DMS153 treated with DMSO at 0.1 percent for 48 hours (cell line): Measurements from ENCODE around the gene TULP1.
"Not testable (repeated sequence)": the region's sequence is repeated elsewhere in the genome, so short reads cannot be mapped to it uniquely, and the experiment has no call there.

Experiments used
- DNase-seq: peaks from one replicate; lab custom pipeline; 2025; ENCODE audit not compliant: unreplicated experiment; lab: John Stamatoyannopoulos, UW

Gene TULP1

GRCh38 chr6:35522151-35522550 is 9.5 kb upstream of the TULP1 start:
- no peak for DNase-seq

- DNase-seq, result no peak
Observed at GRCh38 chr6:35521235-35521634, 8.5 kb upstream of the TULP1 start.

GRCh38 chr6:35519313-35520015 is 6.8 kb upstream of the TULP1 start:
- no peak for DNase-seq

GRCh38 chr6:35518566-35519312 is 6.0 kb upstream of the TULP1 start:
- no peak for DNase-seq

GRCh38 chr6:35517978-35518377 is 5.3 kb upstream of the TULP1 start:
- DNase-seq, result not testable (repeated sequence)

- DNase-seq, result no peak
Observed at GRCh38 chr6:35516712-35517111, 4.0 kb upstream of the TULP1 start.

GRCh38 chr6:35515939-35516338 is 3.2 kb upstream of the TULP1 start:
- not testable (repeated sequence) for DNase-seq

GRCh38 chr6:35514587-35514986 is 1.9 kb upstream of the TULP1 start:
- DNase-seq, result no peak

GRCh38 chr6:35512006-35512405 is 690 bp downstream of the TULP1 start:
- no peak for DNase-seq

- DNase-seq, result no peak
Observed at GRCh38 chr6:35511562-35511941, 1.1 kb downstream of the TULP1 start.

GRCh38 chr6:35510916-35511561 is 1.7 kb downstream of the TULP1 start:
- no peak for DNase-seq

- DNase-seq, result no peak
Observed at GRCh38 chr6:35508542-35508941, 4.2 kb downstream of the TULP1 start.

GRCh38 chr6:35508027-35508426 is 4.7 kb downstream of the TULP1 start:
- DNase-seq, result no peak

- no peak for DNase-seq
Observed at GRCh38 chr6:35507221-35507620, 5.5 kb downstream of the TULP1 start.

- no peak for DNase-seq
Observed at GRCh38 chr6:35506536-35506935, 6.2 kb downstream of the TULP1 start.

- no peak for DNase-seq
Observed at GRCh38 chr6:35505999-35506412, 6.7 kb downstream of the TULP1 start.

- DNase-seq, result no peak
Observed at GRCh38 chr6:35503534-35503933, 9.2 kb downstream of the TULP1 start.

- no peak for DNase-seq
Observed at GRCh38 chr6:35501784-35502183, 10.9 kb downstream of the TULP1 start.

- no peak for DNase-seq
Observed at GRCh38 chr6:35500782-35501181, 11.9 kb downstream of the TULP1 start.

GRCh38 chr6:35499372-35499771 is 13.3 kb downstream of the TULP1 start:
- DNase-seq, result no peak

GRCh38 chr6:35498422-35499067 is 14.2 kb downstream of the TULP1 start:
- no peak for DNase-seq
